ENCODE measurements around the gene SIX3.
A peak's percentile ranks its signal among the peaks of the same experiment; 100 is the strongest.

Gene SIX3

GRCh38 chr2:44954889-44955592 is 13.5 kb downstream of the SIX3 start:
- Histone ChIP-seq H3K9me3 (ENCODE audit: insufficient read depth, low read length) (no peaks in the 10 kb centered on the region; the same call in 1 of the 2 replicates), H3K27me3 (ENCODE audit: insufficient read depth, insufficient read length) (peaks cover 72% of the 10 kb centered on the region), H3K4me1 (ENCODE audit: insufficient read depth, insufficient read length) (peaks cover 9% of the 10 kb centered on the region), H3K4me3 (ENCODE audit: insufficient read length, low read depth) (peak overlapping the region; percentile 36), H3K9ac (ENCODE audit: insufficient read length, low read depth) (peak overlapping the region; percentile 64), H3K36me3 (ENCODE audit: insufficient read depth, insufficient read length, low read length) (no peaks in the 10 kb centered on the region)
- TF ChIP-seq YY1 (IDR thresholded peaks at IDR 0.05; ENCODE audit: insufficient read depth, insufficient read length) (no peak), SUZ12 (IDR thresholded peaks at IDR 0.05; ENCODE audit: extremely low read depth, insufficient read depth, insufficient read length) (peak; percentile 33), ZNF274 (IDR thresholded peaks at IDR 0.05; ENCODE audit: low read depth, low read length) (no peak)
- DNase-seq (ENCODE audit: low read depth, low spot score): no peak

GRCh38 chr2:44955593-44956392 is 14.3 kb downstream of the SIX3 start:
- DNase-seq (ENCODE audit: low read depth, low spot score): peak; percentile 74
- H3K4me1 ChIP-seq (ENCODE audit: insufficient read depth, insufficient read length): peaks cover 8% of the 10 kb centered on the region
- no peak for TF ChIP-seq ZNF274 (IDR thresholded peaks at IDR 0.05; ENCODE audit: low read depth, low read length)
- TF ChIP-seq SUZ12 (IDR thresholded peaks at IDR 0.05; ENCODE audit: extremely low read depth, insufficient read depth, insufficient read length): no peak
- no peak for TF ChIP-seq YY1 (IDR thresholded peaks at IDR 0.05; ENCODE audit: insufficient read depth, insufficient read length)
- H3K9ac ChIP-seq (ENCODE audit: insufficient read length, low read depth): peak overlapping the region; percentile 64
- peaks cover 65% of the 10 kb centered on the region for H3K27me3 ChIP-seq (ENCODE audit: insufficient read depth, insufficient read length)
- H3K36me3 ChIP-seq (ENCODE audit: insufficient read depth, insufficient read length, low read length): no peaks in the 10 kb centered on the region
- H3K9me3 ChIP-seq (ENCODE audit: insufficient read depth, low read length): no peaks in the 10 kb centered on the region; the same call in 1 of the 2 replicates
- H3K4me3 ChIP-seq (ENCODE audit: insufficient read length, low read depth): peak overlapping the region; percentile 36

GRCh38 chr2:44956843-44957242 is 15.3 kb downstream of the SIX3 start:
- Histone ChIP-seq H3K4me1 (ENCODE audit: insufficient read depth, insufficient read length) (peaks cover 8% of the 10 kb centered on the region), H3K27me3 (ENCODE audit: insufficient read depth, insufficient read length) (peaks cover 58% of the 10 kb centered on the region), H3K9me3 (ENCODE audit: insufficient read depth, low read length) (no peaks in the 10 kb centered on the region; the same call in 1 of the 2 replicates)

GRCh38 chr2:44957656-44958327 is 16.3 kb downstream of the SIX3 start:
- Histone ChIP-seq H3K27me3 (ENCODE audit: insufficient read depth, insufficient read length) (peaks cover 48% of the 10 kb centered on the region), H3K9me3 (ENCODE audit: insufficient read depth, low read length) (no peaks in the 10 kb centered on the region; the same call in 1 of the 2 replicates), H3K4me1 (ENCODE audit: insufficient read depth, insufficient read length) (peaks cover 8% of the 10 kb centered on the region), H3K4me3 (ENCODE audit: insufficient read length, low read depth) (no peak overlapping the region), H3K9ac (ENCODE audit: insufficient read length, low read depth) (no peak overlapping the region), H3K36me3 (ENCODE audit: insufficient read depth, insufficient read length, low read length) (no peaks in the 10 kb centered on the region)
- TF ChIP-seq YY1 (IDR thresholded peaks at IDR 0.05; ENCODE audit: insufficient read depth, insufficient read length): no peak
- TF ChIP-seq SUZ12 (IDR thresholded peaks at IDR 0.05; ENCODE audit: extremely low read depth, insufficient read depth, insufficient read length): no peak
- TF ChIP-seq ZNF274 (IDR thresholded peaks at IDR 0.05; ENCODE audit: low read depth, low read length): no peak
- DNase-seq (ENCODE audit: low read depth, low spot score): no peak

More at GRCh38 chr2:44956843-44957242, 15.3 kb downstream of the SIX3 start:
- no peak for DNase-seq (ENCODE audit: low read depth, low spot score)
- H3K9ac ChIP-seq (ENCODE audit: insufficient read length, low read depth): no peak overlapping the region
- no peak for TF ChIP-seq SUZ12 (IDR thresholded peaks at IDR 0.05; ENCODE audit: extremely low read depth, insufficient read depth, insufficient read length)
- H3K36me3 ChIP-seq (ENCODE audit: insufficient read depth, insufficient read length, low read length): no peaks in the 10 kb centered on the region
- H3K4me3 ChIP-seq (ENCODE audit: insufficient read length, low read depth): no peak overlapping the region

- Histone ChIP-seq H3K27me3 (ENCODE audit: insufficient read depth, insufficient read length) (peaks cover 28% of the 10 kb centered on the region), H3K4me3 (ENCODE audit: insufficient read length, low read depth) (no peak overlapping the region), H3K9ac (ENCODE audit: insufficient read length, low read depth) (no peak overlapping the region), H3K4me1 (ENCODE audit: insufficient read depth, insufficient read length) (peaks cover 6% of the 10 kb centered on the region), H3K36me3 (ENCODE audit: insufficient read depth, insufficient read length, low read length) (no peaks in the 10 kb centered on the region), H3K9me3 (ENCODE audit: insufficient read depth, low read length) (no peaks in the 10 kb centered on the region)
- TF ChIP-seq YY1 (IDR thresholded peaks at IDR 0.05; ENCODE audit: insufficient read depth, insufficient read length): no peak
- no peak for TF ChIP-seq SUZ12 (IDR thresholded peaks at IDR 0.05; ENCODE audit: extremely low read depth, insufficient read depth, insufficient read length)
- TF ChIP-seq ZNF274 (IDR thresholded peaks at IDR 0.05; ENCODE audit: low read depth, low read length): no peak
- no peak for DNase-seq (ENCODE audit: low read depth, low spot score)
Observed at GRCh38 chr2:44959855-44960254, 18.4 kb downstream of the SIX3 start.

- Histone ChIP-seq H3K9me3 (ENCODE audit: insufficient read depth, low read length) (no peaks in the 10 kb centered on the region), H3K9ac (ENCODE audit: insufficient read length, low read depth) (no peak overlapping the region), H3K36me3 (ENCODE audit: insufficient read depth, insufficient read length, low read length) (no peaks in the 10 kb centered on the region), H3K27me3 (ENCODE audit: insufficient read depth, insufficient read length) (peaks cover 23% of the 10 kb centered on the region), H3K4me3 (ENCODE audit: insufficient read length, low read depth) (no peak overlapping the region), H3K4me1 (ENCODE audit: insufficient read depth, insufficient read length) (peaks cover 6% of the 10 kb centered on the region)
- DNase-seq (ENCODE audit: low read depth, low spot score): no peak
- TF ChIP-seq ZNF274 (IDR thresholded peaks at IDR 0.05; ENCODE audit: low read depth, low read length): no peak
- no peak for TF ChIP-seq SUZ12 (IDR thresholded peaks at IDR 0.05; ENCODE audit: extremely low read depth, insufficient read depth, insufficient read length)
- no peak for TF ChIP-seq YY1 (IDR thresholded peaks at IDR 0.05; ENCODE audit: insufficient read depth, insufficient read length)
Observed at GRCh38 chr2:44960871-44961270, 19.4 kb downstream of the SIX3 start.

All from NT2/D1 (cell line).